IMR-90 (cell line): ENCODE results near the gene MYH3.

Source experiments
- CTCF ChIP-seq: conservative IDR thresholded peaks from 2 replicates; pipeline ENCODE4 v1.5.1; 2012; ENCODE audit warnings: mild to moderate bottlenecking, low read depth, low read length, improper control_type of control experiment
- NFE2L2 ChIP-seq: fragments of 150-350 bp; IDR thresholded peaks from 2 replicates; pipeline ENCODE4 v1.6.1; 2016; ENCODE audit warnings: low read depth, mild to moderate bottlenecking, low read length

- TF ChIP-seq CTCF (no peak), NFE2L2 (no peak)
Observed at GRCh38 chr17:10699856-10700255, 42.7 kb upstream of the MYH3 start.
